ENCODE data around the gene NPTX1.

Gene NPTX1

DNA sequence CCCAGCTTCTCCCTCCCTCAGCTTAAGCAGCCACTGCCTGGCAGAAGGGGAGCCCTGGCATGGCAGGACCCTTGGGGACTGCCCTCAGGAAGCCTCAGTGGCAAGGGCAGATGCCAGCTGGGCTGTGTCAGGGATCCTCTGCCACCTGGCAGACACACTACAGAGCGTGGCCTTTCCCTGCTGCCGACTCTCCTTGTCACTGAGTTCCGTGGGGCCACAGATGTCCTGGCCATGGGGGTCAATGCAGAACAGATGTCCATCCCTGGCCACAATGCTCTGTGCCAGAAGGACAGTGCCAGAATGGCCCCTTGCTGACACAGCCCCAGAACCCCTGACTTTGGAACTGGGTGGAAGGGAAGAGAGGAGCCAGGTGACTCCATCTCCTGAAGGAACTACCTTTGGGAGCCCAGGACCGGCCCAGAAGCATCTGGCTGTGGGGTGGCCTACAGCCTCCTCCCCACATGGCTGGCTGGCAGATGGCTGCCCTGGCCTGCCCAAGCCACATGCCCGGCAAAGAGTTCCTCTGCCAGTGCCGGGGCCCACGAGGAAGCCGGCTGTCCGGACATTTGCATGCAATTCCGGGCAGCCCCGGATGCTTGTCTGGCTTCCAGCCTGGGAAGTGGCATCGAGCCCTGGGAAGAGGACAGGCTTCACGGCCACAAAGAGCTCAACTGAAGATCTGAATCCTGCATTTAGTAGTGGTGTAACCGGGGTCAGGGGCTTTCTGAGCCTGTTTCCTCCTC is 24.1 kb downstream of the NPTX1 start:
- no peak overlapping the region for H3K4me3 ChIP-seq (ENCODE audit: control insufficient read depth, low read depth, low read length)
- DNase-seq (ENCODE audit: low read depth), result no peak

DNA sequence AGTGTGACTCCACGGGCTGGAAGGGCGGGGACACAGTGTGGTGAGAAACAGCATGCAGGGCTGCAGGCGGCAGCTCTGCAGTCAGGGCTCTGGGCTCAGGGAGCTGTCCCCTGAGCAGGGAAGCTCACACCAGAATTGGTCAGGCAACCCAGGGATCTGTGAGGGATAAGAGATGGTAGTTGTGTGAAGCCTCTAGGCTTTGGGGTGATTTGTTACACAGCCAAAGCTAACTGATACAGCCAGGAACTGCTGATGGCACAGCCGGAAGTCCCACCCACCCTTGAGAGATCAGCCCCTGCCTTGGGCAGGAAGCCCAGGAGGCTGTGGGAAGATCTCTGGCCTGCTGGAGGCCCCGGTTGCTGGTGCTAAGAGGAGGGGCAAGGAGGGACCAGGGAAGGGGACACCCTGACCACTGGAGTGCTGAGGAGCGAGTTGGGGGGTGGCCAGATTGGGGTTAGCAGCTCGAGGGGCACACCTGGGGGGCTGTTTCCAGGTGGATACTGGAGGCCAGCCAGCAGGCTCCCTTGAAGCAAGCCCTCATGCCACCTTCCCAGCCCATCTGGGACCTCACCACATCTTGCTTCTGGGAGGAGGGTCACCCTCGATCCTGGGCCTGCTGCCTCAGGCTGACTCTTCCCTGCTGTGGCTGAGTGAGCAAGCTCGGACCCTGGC is 25.2 kb downstream of the NPTX1 start:
- H3K4me3 ChIP-seq (ENCODE audit: control insufficient read depth, low read depth, low read length), result no peak overlapping the region
- TF ChIP-seq, protein P1, sequence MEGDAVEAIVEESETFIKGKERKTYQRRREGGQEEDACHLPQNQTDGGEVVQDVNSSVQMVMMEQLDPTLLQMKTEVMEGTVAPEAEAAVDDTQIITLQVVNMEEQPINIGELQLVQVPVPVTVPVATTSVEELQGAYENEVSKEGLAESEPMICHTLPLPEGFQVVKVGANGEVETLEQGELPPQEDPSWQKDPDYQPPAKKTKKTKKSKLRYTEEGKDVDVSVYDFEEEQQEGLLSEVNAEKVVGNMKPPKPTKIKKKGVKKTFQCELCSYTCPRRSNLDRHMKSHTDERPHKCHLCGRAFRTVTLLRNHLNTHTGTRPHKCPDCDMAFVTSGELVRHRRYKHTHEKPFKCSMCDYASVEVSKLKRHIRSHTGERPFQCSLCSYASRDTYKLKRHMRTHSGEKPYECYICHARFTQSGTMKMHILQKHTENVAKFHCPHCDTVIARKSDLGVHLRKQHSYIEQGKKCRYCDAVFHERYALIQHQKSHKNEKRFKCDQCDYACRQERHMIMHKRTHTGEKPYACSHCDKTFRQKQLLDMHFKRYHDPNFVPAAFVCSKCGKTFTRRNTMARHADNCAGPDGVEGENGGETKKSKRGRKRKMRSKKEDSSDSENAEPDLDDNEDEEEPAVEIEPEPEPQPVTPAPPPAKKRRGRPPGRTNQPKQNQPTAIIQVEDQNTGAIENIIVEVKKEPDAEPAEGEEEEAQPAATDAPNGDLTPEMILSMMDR (IDR thresholded peaks at IDR 0.05; ENCODE audit: control insufficient read depth, insufficient read depth, low read depth, low read length, missing control alignments), result no peak
- DNase-seq (ENCODE audit: low read depth), result no peak

More for the DNA sequence above, 24.1 kb downstream of the NPTX1 start:
- TF ChIP-seq, protein P1 (IDR thresholded peaks at IDR 0.05; ENCODE audit: control insufficient read depth, insufficient read depth, low read depth, low read length, missing control alignments), result no peak

DNA sequence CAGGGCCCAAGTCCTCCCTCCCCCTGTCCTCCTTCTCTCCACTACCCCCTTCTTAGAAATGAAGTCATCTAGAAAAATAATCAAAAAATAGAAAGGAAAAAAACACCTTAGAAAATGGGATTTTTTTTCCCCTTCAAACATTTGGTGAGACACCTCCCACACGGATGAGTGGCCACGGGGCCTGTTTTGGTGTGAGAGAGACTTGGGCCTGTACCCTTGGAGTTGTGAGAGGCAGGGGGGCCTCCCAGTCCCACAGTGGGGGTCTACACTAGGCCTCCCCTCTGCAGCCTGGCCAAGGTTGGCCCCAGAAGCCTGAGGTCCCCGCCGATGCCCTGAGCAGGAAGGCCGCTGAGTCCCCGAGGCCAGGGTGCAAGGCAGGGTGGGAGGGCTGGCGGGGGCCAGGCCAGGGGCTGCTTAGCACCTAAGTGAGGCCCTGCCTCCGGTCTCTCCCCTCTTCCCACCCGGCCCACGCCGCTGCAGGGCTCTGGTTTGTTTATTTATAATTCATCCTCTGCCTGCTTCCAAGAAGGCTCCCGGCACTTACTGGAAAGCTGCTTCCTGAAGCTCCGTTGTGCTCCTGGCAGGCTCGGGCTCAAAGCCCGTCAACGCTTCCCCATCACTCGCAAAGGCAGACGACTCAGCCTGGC is 26.4 kb downstream of the NPTX1 start:
- no peak for DNase-seq (ENCODE audit: low read depth)
- TF ChIP-seq, protein P1 (IDR thresholded peaks at IDR 0.05; ENCODE audit: control insufficient read depth, insufficient read depth, low read depth, low read length, missing control alignments), result no peak
- H3K4me3 ChIP-seq (ENCODE audit: control insufficient read depth, low read depth, low read length), result no peak overlapping the region

DNA sequence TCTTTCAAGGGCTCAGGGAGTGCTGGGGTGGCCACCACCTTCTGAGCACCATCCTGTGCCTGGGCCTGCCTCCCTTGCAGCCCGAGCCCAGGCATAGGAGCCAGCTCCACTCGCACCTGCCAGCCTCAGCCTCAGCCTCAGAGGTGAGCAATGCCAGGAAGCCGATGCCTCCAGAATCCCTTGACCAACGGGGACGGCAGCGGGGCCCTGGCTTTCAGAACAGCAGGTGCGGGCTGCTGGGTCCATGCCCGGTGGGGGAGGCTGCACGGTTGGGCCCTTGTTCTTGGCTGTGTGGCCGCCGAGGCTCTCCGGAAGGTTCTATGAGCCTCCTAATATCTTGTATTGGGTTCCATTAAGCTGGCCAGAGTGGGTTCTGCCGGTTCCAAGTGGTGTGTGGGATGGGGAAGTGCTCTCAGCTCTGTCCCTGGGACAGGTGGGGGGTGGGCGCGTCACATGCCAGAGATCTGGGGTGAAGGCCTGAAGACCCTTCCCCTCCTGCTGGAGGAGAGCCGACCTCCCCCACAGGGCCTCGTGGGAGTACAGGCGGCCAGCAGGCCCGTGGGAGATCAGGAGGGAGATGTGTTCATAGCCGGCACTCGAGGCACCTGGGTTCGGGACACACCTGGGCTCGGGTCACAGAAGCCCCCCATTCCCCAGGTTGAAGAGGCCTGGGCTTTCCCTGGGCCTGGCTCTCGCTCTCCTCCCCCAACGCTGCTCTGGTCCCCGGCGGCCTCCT is 27.0 kb downstream of the NPTX1 start:
- H3K4me3 ChIP-seq (ENCODE audit: control insufficient read depth, low read depth, low read length), result no peak overlapping the region
- DNase-seq (ENCODE audit: low read depth), result no peak
- TF ChIP-seq, protein P1 (IDR thresholded peaks at IDR 0.05; ENCODE audit: control insufficient read depth, insufficient read depth, low read depth, low read length, missing control alignments), result no peak

DNA sequence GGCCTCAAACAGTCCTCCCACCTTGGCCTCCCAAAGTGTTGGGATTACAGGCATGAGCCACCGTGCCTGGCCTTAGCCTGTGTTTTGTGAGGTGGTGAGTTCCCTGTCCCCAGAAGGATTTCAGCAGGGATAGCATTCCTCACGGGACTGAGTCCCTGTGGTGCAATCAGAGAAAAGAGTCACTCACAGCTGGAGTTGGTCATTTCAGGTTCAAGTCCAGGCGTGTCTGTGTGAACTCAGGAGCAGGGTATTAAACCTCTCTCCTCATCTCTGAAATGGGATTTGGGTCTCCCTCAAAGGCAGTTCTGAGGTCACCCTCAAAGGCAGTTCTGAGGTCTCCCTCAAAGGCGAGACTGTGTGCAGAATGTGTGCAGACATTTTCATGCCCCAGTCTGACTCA is 28.6 kb downstream of the NPTX1 start:
- no peak for DNase-seq (ENCODE audit: low read depth)
- no peak overlapping the region for H3K4me3 ChIP-seq (ENCODE audit: control insufficient read depth, low read depth, low read length)
- TF ChIP-seq, protein P1 (IDR thresholded peaks at IDR 0.05; ENCODE audit: control insufficient read depth, insufficient read depth, low read depth, low read length, missing control alignments), result no peak

Measured in AG09309 (cell line).